ENCODE data around the gene GPR146.

GRCh38 chr7:1050254-1050906, 6.0 kb downstream of the GPR146 start:
- TF ChIP-seq CTCF (IDR thresholded peaks at IDR 0.05; ENCODE audit: low read length) (no peak), EZH2phosphoT487 (IDR thresholded peaks at IDR 0.05; ENCODE audit: low read length) (no peak), EZH2 (optimal IDR thresholded peaks at IDR 0.05; ENCODE audit: low read depth, low read length) (no peak)

Measured in MM.1S (cell line).